Rectal smooth muscle tissue (tissue), 1 donor: ENCODE data around the gene GGA3.
"Not testable (repeated sequence)": the region's sequence is repeated elsewhere in the genome, so short reads cannot be mapped to it uniquely, and the experiment has no call there.

Experiments used
- H3K27ac ChIP-seq: one replicate; pipeline ENCODE4 v1.7.0; 2013; ENCODE audit warnings: low read depth, low read length, inconsistent platforms
- H3K27me3 ChIP-seq: one replicate; pipeline ENCODE4 v1.7.0; 2013; ENCODE audit warnings: low read length; ENCODE audit not compliant: control insufficient read depth, insufficient read depth
- H3K36me3 ChIP-seq: one replicate; pipeline ENCODE4 v1.7.0; 2013; ENCODE audit warnings: low read length; ENCODE audit not compliant: control insufficient read depth, insufficient read depth
- H3K4me1 ChIP-seq: one replicate; pipeline ENCODE4 v1.7.0; 2013; ENCODE audit warnings: low read length; ENCODE audit not compliant: control insufficient read depth, insufficient read depth
- H3K4me3 ChIP-seq: one replicate; pipeline ENCODE4 v1.7.0; 2013; ENCODE audit warnings: low read length
- H3K9ac ChIP-seq: one replicate; pipeline ENCODE4 v1.7.0; 2013; ENCODE audit warnings: low read length

The GGA3 gene

GRCh38 chr17:75269844-75270217 lies 8.4 kb upstream of the GGA3 start:
- H3K9ac ChIP-seq: peak overlapping the region; percentile 19
- H3K4me1 ChIP-seq: peaks cover 10% of the 10 kb centered on the region
- H3K4me3 ChIP-seq: peak overlapping the region; percentile 63
- peaks cover 20% of the 10 kb centered on the region for H3K36me3 ChIP-seq
- H3K27ac ChIP-seq: peak overlapping the region; percentile 70
- no peaks in the 10 kb centered on the region for H3K27me3 ChIP-seq

GRCh38 chr17:75267411-75268232 lies 6.2 kb upstream of the GGA3 start:
- no peak overlapping the region for H3K27ac ChIP-seq
- H3K27me3 ChIP-seq: no peaks in the 10 kb centered on the region
- H3K9ac ChIP-seq: no peak overlapping the region
- no peak overlapping the region for H3K4me3 ChIP-seq
- H3K4me1 ChIP-seq: peaks cover 8% of the 10 kb centered on the region
- H3K36me3 ChIP-seq: peaks cover 15% of the 10 kb centered on the region

GRCh38 chr17:75267153-75267410 lies 5.7 kb upstream of the GGA3 start:
- no peak overlapping the region for H3K4me3 ChIP-seq
- no peaks in the 10 kb centered on the region for H3K27me3 ChIP-seq
- peaks cover 15% of the 10 kb centered on the region for H3K36me3 ChIP-seq
- H3K4me1 ChIP-seq: peaks cover 12% of the 10 kb centered on the region
- no peak overlapping the region for H3K27ac ChIP-seq
- H3K9ac ChIP-seq: no peak overlapping the region

GRCh38 chr17:75266316-75267152 lies 5.1 kb upstream of the GGA3 start:
- Histone ChIP-seq H3K4me1 (peaks cover 12% of the 10 kb centered on the region), H3K27ac (no peak overlapping the region), H3K9ac (no peak overlapping the region)

GRCh38 chr17:75265614-75266315 lies 4.4 kb upstream of the GGA3 start:
- Histone ChIP-seq H3K4me3 (no peak overlapping the region), H3K4me1 (peaks cover 12% of the 10 kb centered on the region), H3K9ac (no peak overlapping the region), H3K36me3 (peaks cover 15% of the 10 kb centered on the region), H3K27ac (no peak overlapping the region), H3K27me3 (no peaks in the 10 kb centered on the region)

More at GRCh38 chr17:75266316-75267152, 5.1 kb upstream of the GGA3 start:
- Histone ChIP-seq H3K4me3 (no peak overlapping the region), H3K36me3 (peaks cover 15% of the 10 kb centered on the region), H3K27me3 (no peaks in the 10 kb centered on the region)

- peaks cover 15% of the 10 kb centered on the region for H3K36me3 ChIP-seq
- H3K4me3 ChIP-seq: no peak overlapping the region
- no peaks in the 10 kb centered on the region for H3K27me3 ChIP-seq
- H3K4me1 ChIP-seq: peaks cover 13% of the 10 kb centered on the region
- H3K9ac ChIP-seq: no peak overlapping the region
- no peak overlapping the region for H3K27ac ChIP-seq
These were observed 1.6 kb upstream of the GGA3 start for GRCh38 chr17:75263055-75263454.

GRCh38 chr17:75262112-75262606 lies 753 bp upstream of the GGA3 start:
- H3K4me1 ChIP-seq: peaks cover 13% of the 10 kb centered on the region
- H3K9ac ChIP-seq: peak overlapping the region; percentile 89
- peaks cover 15% of the 10 kb centered on the region for H3K36me3 ChIP-seq
- no peaks in the 10 kb centered on the region for H3K27me3 ChIP-seq
- peak overlapping the region; percentile 80 for H3K4me3 ChIP-seq
- H3K27ac ChIP-seq: peak overlapping the region; percentile 99

- Histone ChIP-seq H3K27me3 (no peaks in the 10 kb centered on the region), H3K4me1 (peaks cover 13% of the 10 kb centered on the region), H3K4me3 (peak overlapping the region; percentile 80), H3K36me3 (peaks cover 5% of the 10 kb centered on the region), H3K27ac (peak overlapping the region; percentile 99), H3K9ac (peak overlapping the region; percentile 91)
These were observed 618 bp downstream of the GGA3 start for GRCh38 chr17:75260641-75261335.

GRCh38 chr17:75257228-75257627 lies 4.2 kb downstream of the GGA3 start:
- H3K4me1 ChIP-seq, H3K27me3 ChIP-seq, H3K36me3 ChIP-seq, H3K27ac ChIP-seq, H3K4me3 ChIP-seq, H3K9ac ChIP-seq: not testable (repeated sequence)

- not testable (repeated sequence) for H3K27me3 ChIP-seq, H3K36me3 ChIP-seq, H3K4me3 ChIP-seq, H3K27ac ChIP-seq, H3K9ac ChIP-seq, H3K4me1 ChIP-seq
These were observed 5.3 kb downstream of the GGA3 start for GRCh38 chr17:75255954-75256698.

GRCh38 chr17:75252039-75252816 lies 9.2 kb downstream of the GGA3 start:
- no peaks in the 10 kb centered on the region for H3K27me3 ChIP-seq
- H3K4me1 ChIP-seq: no peaks in the 10 kb centered on the region
- H3K4me3 ChIP-seq: no peak overlapping the region
- H3K36me3 ChIP-seq: no peaks in the 10 kb centered on the region
- no peak overlapping the region for H3K9ac ChIP-seq
- no peak overlapping the region for H3K27ac ChIP-seq
